NOMO-1 treated with DMSO at 0.1 percent for 48 hours (cell line): ENCODE results near the gene INO80E.
"Not testable (repeated sequence)": the region's sequence is repeated elsewhere in the genome, so short reads cannot be mapped to it uniquely, and the experiment has no call there.

Experiments
- DNase-seq: peaks from one replicate; lab custom pipeline; 2025; ENCODE audit not compliant: unreplicated experiment; lab: John Stamatoyannopoulos, UW

Gene INO80E

GRCh38 chr16:30009085-30009862 lies 13.2 kb downstream of the INO80E start:
- DNase-seq = no peak

- DNase-seq = no peak
Measured at GRCh38 chr16:30009990-30010843, 14.2 kb downstream of the INO80E start.

GRCh38 chr16:30010844-30011713 lies 15.0 kb downstream of the INO80E start, which contains the start of gene DOC2A:
TSS of gene DOC2A (minus strand) at chr16:30011027. CDS start at chr16:30010222, 805 bp downstream.
- no peak for DNase-seq

GRCh38 chr16:30011714-30012504 lies 15.9 kb downstream of the INO80E start:
- no peak for DNase-seq

- DNase-seq = not testable (repeated sequence)
Measured at GRCh38 chr16:30012598-30012997, 16.6 kb downstream of the INO80E start.

GRCh38 chr16:30015450-30015849 lies 19.4 kb downstream of the INO80E start:
- not testable (repeated sequence) for DNase-seq

GRCh38 chr16:30016555-30017276 lies 20.7 kb downstream of the INO80E start:
- DNase-seq = no peak

GRCh38 chr16:30017277-30017656 lies 21.2 kb downstream of the INO80E start:
- DNase-seq = no peak

GRCh38 chr16:30017937-30018336 lies 21.9 kb downstream of the INO80E start:
- not testable (repeated sequence) for DNase-seq

GRCh38 chr16:30018731-30019158 lies 22.7 kb downstream of the INO80E start:
- DNase-seq = no peak

- DNase-seq = no peak
Measured at GRCh38 chr16:30022887-30023286, 26.8 kb downstream of the INO80E start, which contains the start of gene C16orf92. TSS of gene C16orf92 (plus strand) at chr16:30023198. CDS start at chr16:30023341, 143 bp downstream.

- DNase-seq = no peak
Measured at GRCh38 chr16:30023586-30023985, 27.5 kb downstream of the INO80E start.

GRCh38 chr16:30024451-30024850 lies 28.4 kb downstream of the INO80E start:
- no peak for DNase-seq

- DNase-seq = no peak
Measured at GRCh38 chr16:30025156-30025555, 29.1 kb downstream of the INO80E start.

- no peak for DNase-seq
Measured at GRCh38 chr16:30025574-30025973, 29.5 kb downstream of the INO80E start.

- DNase-seq = no peak
Measured at GRCh38 chr16:30026449-30026848, 30.4 kb downstream of the INO80E start.

GRCh38 chr16:30027588-30028437 lies 31.8 kb downstream of the INO80E start:
- no peak for DNase-seq

GRCh38 chr16:30028438-30029076 lies 32.5 kb downstream of the INO80E start:
- DNase-seq = peak; percentile 44
